MCF 10A (cell line): ENCODE data around the gene RAI14. TPM values are rescaled to one million over a fixed set of nuclear protein-coding genes. Genes with fewer than 3 reads are reported as not detected.

Experiments used
- BruUV-seq: library from RNA; stranded (reverse); fragments of 400-500 nt; replicated peaks from 2 replicates; lab custom pipeline; 2021; lab: Mats Ljungman, UMichigan
- CTCF ChIA-PET: fragments of 300-600 bp; sonication (Branson Sonifier 250); formaldehyde crosslinking; extraction: SDS; loops from one replicate; lab custom pipeline; 2021; ENCODE audit warnings: antibody characterized with exemption, inconsistent platforms; lab: Yijun Ruan, JAX
- POLR2A ChIA-PET: fragments of 300-600, 350-650 bp; sonication (Branson Sonifier 250); formaldehyde crosslinking; extraction: SDS; loops from one replicate; lab custom pipeline; 2020; ENCODE audit warnings: antibody characterized with exemption, inconsistent platforms; lab: Yijun Ruan, JAX
- DNase-seq: peaks from one replicate; pipeline ENCODE4 v3.0.0-alpha.2; 2018; ENCODE audit not compliant: unreplicated experiment
- H3K27ac Mint-ChIP-seq: one replicate; pipeline ENCODE4 v1.8.0; 2022; ENCODE audit warnings: mild to moderate bottlenecking, low read depth, mixed read lengths; ENCODE audit not compliant: unreplicated experiment
- H3K27me3 Mint-ChIP-seq: one replicate; pipeline ENCODE4 v1.8.0; 2022; ENCODE audit warnings: mixed read lengths; ENCODE audit not compliant: insufficient read depth, unreplicated experiment
- H3K36me3 Mint-ChIP-seq: one replicate; pipeline ENCODE4 v1.8.0; 2022; ENCODE audit warnings: mild to moderate bottlenecking, moderate library complexity, mixed read lengths; ENCODE audit not compliant: insufficient read depth, unreplicated experiment
- H3K4me1 Mint-ChIP-seq: one replicate; pipeline ENCODE4 v1.8.0; 2022; ENCODE audit warnings: mixed read lengths; ENCODE audit not compliant: insufficient read depth, unreplicated experiment
- H3K4me3 Mint-ChIP-seq: one replicate; pipeline ENCODE4 v1.8.0; 2022; ENCODE audit warnings: mild to moderate bottlenecking, moderate library complexity, mixed read lengths; ENCODE audit not compliant: unreplicated experiment
- H3K9me3 Mint-ChIP-seq: one replicate; pipeline ENCODE4 v1.8.0; 2022; ENCODE audit warnings: mixed read lengths; ENCODE audit not compliant: unreplicated experiment
- intact Hi-C: fragments of 100-400 bp; cut with micrococcal nuclease; formaldehyde crosslinking; loops from 2 replicates; pipeline ENCODE4 v1.14.1; 2022
- total RNA-seq: library from RNA; stranded (reverse); gene quantifications from 2 replicates; pipeline ENCODE4 v1.2.3, GENCODE V29; 2022
- TF ChIP-seq, protein P1 (sequence below): fragments of 200-600 bp; IDR thresholded peaks from one replicate; pipeline ENCODE4 v1.8.0; 2022; ENCODE audit warnings: antibody characterized with exemption, mild to moderate bottlenecking; ENCODE audit not compliant: unreplicated experiment

RAI14 gene
- total RNA-seq, 1 experiment from 2014 or later = 47.6 TPM

GRCh38 chr5:34684281-34684979, 28.3 kb downstream of the RAI14 start:
- peak; percentile 17 for DNase-seq
- ChIA-PET CTCF (interaction anchor here (0.6 to 3.5 kb wide), 3 partner anchors 9 to 162 kb away, joined by 3 to 11 read pairs (median 5); no protein-coding TSS in a partner anchor), POLR2A (no interaction called here)
- intact Hi-C loops = loop anchor here (2.0 to 10.0 kb wide), 2 partner anchors 28 to 160 kb away; partner anchors contain the start of gene RAI14
- TF ChIP-seq, protein P1, sequence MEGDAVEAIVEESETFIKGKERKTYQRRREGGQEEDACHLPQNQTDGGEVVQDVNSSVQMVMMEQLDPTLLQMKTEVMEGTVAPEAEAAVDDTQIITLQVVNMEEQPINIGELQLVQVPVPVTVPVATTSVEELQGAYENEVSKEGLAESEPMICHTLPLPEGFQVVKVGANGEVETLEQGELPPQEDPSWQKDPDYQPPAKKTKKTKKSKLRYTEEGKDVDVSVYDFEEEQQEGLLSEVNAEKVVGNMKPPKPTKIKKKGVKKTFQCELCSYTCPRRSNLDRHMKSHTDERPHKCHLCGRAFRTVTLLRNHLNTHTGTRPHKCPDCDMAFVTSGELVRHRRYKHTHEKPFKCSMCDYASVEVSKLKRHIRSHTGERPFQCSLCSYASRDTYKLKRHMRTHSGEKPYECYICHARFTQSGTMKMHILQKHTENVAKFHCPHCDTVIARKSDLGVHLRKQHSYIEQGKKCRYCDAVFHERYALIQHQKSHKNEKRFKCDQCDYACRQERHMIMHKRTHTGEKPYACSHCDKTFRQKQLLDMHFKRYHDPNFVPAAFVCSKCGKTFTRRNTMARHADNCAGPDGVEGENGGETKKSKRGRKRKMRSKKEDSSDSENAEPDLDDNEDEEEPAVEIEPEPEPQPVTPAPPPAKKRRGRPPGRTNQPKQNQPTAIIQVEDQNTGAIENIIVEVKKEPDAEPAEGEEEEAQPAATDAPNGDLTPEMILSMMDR = no peak
- H3K27ac Mint-ChIP-seq = no peak overlapping the region
- no peak overlapping the region for H3K4me3 Mint-ChIP-seq
- H3K9me3 Mint-ChIP-seq = no peaks in the 10 kb centered on the region
- H3K27me3 Mint-ChIP-seq = no peaks in the 10 kb centered on the region
- no TSS peak for BruUV-seq
- H3K36me3 Mint-ChIP-seq = peaks cover 9% of the 10 kb centered on the region
- peaks cover 16% of the 10 kb centered on the region for H3K4me1 Mint-ChIP-seq

DNA sequence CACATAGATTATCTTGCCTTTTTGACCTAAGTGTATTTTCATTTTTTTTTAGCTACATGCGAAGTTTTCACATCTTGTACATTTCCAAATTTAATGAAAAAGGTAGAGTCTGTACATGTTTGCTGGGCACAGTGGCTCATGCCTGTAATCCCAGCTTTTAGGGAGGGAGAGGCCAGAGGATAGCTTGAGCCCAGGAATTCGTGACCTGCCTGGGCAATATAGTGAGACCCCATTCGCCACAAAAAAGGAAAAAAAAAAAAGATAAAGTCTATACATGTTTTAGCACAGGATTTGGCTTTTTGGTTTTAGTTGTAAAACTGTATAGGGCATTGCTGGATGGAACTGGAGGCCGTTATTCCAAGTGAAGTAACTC, 28.8 kb downstream of the RAI14 start:
- no TSS peak for BruUV-seq
- Mint-ChIP-seq H3K27ac (no peak overlapping the region), H3K36me3 (peaks cover 10% of the 10 kb centered on the region), H3K4me1 (peaks cover 16% of the 10 kb centered on the region), H3K27me3 (no peaks in the 10 kb centered on the region), H3K9me3 (no peaks in the 10 kb centered on the region), H3K4me3 (no peak overlapping the region)
- TF ChIP-seq, protein P1 = no peak
- CTCF ChIA-PET = interaction anchor here (0.6 to 5.8 kb wide), 5 partner anchors 8 to 213 kb away, joined by 3 to 29 read pairs (median 5); no protein-coding TSS in a partner anchor
- no peak for DNase-seq
- intact Hi-C loops = loop anchor here (2.0 to 10.0 kb wide), 2 partner anchors 28 to 160 kb away; partner anchors contain the start of gene RAI14
- POLR2A ChIA-PET = no interaction called here

DNA sequence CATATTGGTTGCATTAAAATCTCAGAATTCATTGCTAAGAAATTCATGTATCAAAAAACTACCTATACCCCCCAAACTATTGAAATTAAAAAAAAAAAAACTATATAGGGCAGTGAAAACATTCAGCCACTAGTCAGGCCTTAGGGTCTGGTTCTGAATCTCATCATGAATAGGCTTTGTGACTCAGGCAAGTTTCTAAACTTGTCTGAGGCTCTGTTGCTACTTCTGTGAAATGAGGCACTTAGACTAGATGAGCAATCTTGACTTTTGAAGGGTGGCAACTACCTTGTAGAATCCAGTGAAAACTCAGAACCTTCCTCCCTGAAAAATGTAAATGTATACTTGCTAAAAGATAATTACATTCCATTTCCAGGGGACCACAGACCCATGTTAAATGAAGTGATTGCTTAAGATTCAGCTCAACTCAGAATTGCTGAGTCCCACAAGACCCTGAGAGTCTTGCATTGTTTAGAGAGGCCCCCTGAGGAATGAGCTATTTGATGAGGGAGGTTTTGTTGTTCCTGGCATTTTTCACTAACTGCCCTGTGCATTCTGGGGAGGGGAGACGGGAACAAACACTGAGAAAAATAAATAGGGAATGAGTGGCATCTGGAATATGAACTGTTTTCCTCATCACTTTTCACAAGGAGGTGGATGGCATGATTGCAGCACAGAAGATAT, 29.5 kb downstream of the RAI14 start:
- H3K27me3 Mint-ChIP-seq = no peaks in the 10 kb centered on the region
- no peak overlapping the region for H3K4me3 Mint-ChIP-seq
- H3K4me1 Mint-ChIP-seq = peaks cover 16% of the 10 kb centered on the region
- H3K9me3 Mint-ChIP-seq = no peaks in the 10 kb centered on the region
- intact Hi-C loops = loop anchor here (2.0 to 10.0 kb wide), 2 partner anchors 29 to 161 kb away; partner anchors contain the start of gene RAI14
- H3K27ac Mint-ChIP-seq = peak overlapping the region; percentile 55
- ChIA-PET CTCF (interaction anchor here (0.6 to 5.8 kb wide), 7 partner anchors 7 to 213 kb away, joined by 3 to 29 read pairs (median 3); partner anchors contain the start of gene TTC23L), POLR2A (interaction anchor here (1.1 kb wide), 1 partner anchor 30 kb away, joined by 3 read pairs; no protein-coding TSS in a partner anchor)
- BruUV-seq = no TSS peak
- TF ChIP-seq, protein P1 = no peak
- peak; percentile 30 for DNase-seq
- H3K36me3 Mint-ChIP-seq = peaks cover 13% of the 10 kb centered on the region
